Stimulated activated CD8-positive, alpha-beta memory T cell treated with anti-CD3 and anti-CD28 coated beads, Interleukin-7, amount 100 ng/mL, for 24 hours (primary cell): Measurements from ENCODE around the gene PRKCB.

ENCODE experiments used
- DNase-seq: peaks from one replicate; pipeline ENCODE4 v3.0.0-alpha.2; 2020; ENCODE audit warnings: low read depth

Gene PRKCB

GRCh38 chr16:23836404-23837311 is 875 bp downstream of the PRKCB start:
- DNase-seq: no peak

- DNase-seq: no peak
Observed at GRCh38 chr16:23837553-23838308, 1.9 kb downstream of the PRKCB start.

GRCh38 chr16:23838485-23839142 is 2.8 kb downstream of the PRKCB start:
- DNase-seq: no peak

- no peak for DNase-seq
Observed at GRCh38 chr16:23840310-23840709, 4.5 kb downstream of the PRKCB start.

- DNase-seq: no peak
Observed at GRCh38 chr16:23842137-23842600, 6.4 kb downstream of the PRKCB start.

GRCh38 chr16:23843143-23843542 is 7.4 kb downstream of the PRKCB start:
- DNase-seq: no peak

- DNase-seq: no peak
Observed at GRCh38 chr16:23847251-23847650, 11.5 kb downstream of the PRKCB start.

- no peak for DNase-seq
Observed at GRCh38 chr16:23847948-23848347, 12.2 kb downstream of the PRKCB start.

- DNase-seq: no peak
Observed at GRCh38 chr16:23848958-23849357, 13.2 kb downstream of the PRKCB start.

- no peak for DNase-seq
Observed at GRCh38 chr16:23852794-23853562, 17.2 kb downstream of the PRKCB start.

GRCh38 chr16:23855010-23855409 is 19.2 kb downstream of the PRKCB start:
- DNase-seq: no peak

GRCh38 chr16:23856251-23856709 is 20.5 kb downstream of the PRKCB start:
- DNase-seq: no peak

GRCh38 chr16:23857256-23857880 is 21.6 kb downstream of the PRKCB start:
- no peak for DNase-seq

GRCh38 chr16:23857881-23858269 is 22.1 kb downstream of the PRKCB start:
- no peak for DNase-seq

- no peak for DNase-seq
Observed at GRCh38 chr16:23858542-23858941, 22.8 kb downstream of the PRKCB start.

GRCh38 chr16:23859713-23860269 is 24.0 kb downstream of the PRKCB start:
- DNase-seq: no peak

GRCh38 chr16:23861874-23862273 is 26.1 kb downstream of the PRKCB start:
- no peak for DNase-seq

- no peak for DNase-seq
Observed at GRCh38 chr16:23862556-23862955, 26.8 kb downstream of the PRKCB start.

GRCh38 chr16:23863511-23864422 is 28.0 kb downstream of the PRKCB start:
- DNase-seq: no peak

- DNase-seq: no peak
Observed at GRCh38 chr16:23865853-23866252, 30.1 kb downstream of the PRKCB start.
